ENCODE measurements around the gene DOK3.

DOK3 gene

DNA sequence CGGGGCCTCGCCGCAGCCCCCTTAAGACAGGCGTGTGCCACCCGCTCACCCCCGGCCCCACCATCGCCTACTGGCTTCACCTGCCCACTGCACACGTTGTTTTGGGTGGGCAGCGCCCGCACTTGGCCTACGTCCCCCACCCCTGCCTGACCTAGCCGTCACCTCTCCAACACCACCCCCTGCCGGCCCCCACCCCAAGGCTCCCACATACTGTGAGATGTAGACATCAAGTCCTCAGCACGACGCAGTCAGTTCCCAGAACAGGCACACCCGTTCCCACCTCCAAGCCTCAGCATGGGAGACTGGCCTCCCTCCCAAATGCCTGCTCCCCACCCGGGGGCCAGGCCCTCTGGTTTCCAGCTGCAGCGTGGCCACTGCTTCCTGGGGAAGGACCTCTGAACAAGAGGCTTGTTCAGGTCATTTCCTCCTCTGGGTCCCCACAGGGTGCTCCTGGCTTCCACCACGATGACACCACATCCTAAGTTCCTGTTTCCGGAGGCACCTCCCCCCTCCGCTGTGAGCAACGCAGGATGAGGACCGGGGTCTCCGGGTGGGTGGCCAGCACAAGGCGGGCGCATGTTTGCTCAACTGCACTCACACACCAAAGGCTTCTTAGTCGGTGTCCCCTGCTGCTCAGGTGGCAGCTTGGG, 47.5 kb downstream of the DOK3 start:
- peak in 1 of 2 donors; percentile 56 for DNase-seq

DNA sequence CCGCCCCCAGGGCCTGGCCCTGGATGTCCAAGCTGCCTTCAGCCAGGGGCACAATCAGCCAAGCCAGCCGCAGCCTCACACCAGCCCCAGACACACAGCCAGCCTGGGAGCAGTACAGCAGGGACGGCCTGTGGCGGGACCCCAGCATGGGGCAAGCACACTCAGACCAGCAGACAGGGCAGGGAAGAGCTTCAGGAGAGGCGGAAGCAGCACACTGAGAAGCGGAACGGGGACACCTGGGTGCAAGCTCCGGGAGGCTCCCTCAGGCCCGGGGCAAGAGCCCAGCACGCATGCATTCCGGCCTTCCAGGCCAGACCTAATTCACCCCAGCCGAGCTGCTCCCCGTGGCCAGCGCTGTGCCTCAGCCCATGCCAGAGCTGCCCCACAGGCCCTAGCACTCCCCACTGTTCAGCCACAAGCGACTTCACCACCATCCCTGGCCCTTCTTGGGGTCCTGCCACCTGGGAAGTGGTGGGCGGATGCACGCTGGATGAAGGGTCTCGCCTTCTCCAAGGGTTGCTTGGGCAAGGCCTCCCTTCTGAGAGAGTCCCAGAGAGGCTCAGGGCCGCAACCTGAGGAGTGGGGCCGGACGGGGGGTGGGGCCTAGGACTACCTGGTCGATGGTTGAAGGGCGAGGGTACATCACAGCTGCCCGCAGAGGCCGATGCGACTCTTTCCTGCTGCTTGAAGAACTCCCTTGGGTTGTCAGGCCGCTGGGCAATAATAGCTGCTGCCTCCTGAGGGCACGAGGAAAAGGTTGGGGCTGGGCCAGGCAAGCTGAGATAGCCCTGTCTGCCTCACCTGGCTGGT, 49.6 kb downstream of the DOK3 start:
- DNase-seq: no peak

- DNase-seq: no peak
Measured at GRCh38 chr5:177459357-177459756, 50.3 kb downstream of the DOK3 start.

DNA sequence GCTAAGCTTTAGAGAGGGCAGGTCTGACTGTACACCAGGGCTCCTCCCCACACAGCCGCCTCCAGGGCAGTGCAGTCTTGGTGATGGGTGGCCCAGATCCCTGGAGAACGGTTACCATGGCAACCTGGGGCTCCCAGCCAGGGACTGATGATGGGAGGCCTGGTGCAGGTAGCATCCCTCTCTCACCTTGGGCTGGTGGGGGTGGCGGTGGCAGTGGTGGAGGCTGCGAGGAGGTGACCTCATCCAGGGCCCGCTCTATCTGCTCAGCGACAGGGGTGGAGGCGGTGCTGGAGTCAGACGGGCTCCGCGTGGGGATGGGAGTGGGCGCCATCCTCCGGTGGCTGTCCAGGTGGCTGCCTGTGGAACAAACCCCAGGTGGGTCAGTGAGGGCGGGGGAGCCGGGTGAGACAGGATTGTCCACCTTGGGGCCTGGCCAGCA, 50.7 kb downstream of the DOK3 start:
- DNase-seq: no peak

DNA sequence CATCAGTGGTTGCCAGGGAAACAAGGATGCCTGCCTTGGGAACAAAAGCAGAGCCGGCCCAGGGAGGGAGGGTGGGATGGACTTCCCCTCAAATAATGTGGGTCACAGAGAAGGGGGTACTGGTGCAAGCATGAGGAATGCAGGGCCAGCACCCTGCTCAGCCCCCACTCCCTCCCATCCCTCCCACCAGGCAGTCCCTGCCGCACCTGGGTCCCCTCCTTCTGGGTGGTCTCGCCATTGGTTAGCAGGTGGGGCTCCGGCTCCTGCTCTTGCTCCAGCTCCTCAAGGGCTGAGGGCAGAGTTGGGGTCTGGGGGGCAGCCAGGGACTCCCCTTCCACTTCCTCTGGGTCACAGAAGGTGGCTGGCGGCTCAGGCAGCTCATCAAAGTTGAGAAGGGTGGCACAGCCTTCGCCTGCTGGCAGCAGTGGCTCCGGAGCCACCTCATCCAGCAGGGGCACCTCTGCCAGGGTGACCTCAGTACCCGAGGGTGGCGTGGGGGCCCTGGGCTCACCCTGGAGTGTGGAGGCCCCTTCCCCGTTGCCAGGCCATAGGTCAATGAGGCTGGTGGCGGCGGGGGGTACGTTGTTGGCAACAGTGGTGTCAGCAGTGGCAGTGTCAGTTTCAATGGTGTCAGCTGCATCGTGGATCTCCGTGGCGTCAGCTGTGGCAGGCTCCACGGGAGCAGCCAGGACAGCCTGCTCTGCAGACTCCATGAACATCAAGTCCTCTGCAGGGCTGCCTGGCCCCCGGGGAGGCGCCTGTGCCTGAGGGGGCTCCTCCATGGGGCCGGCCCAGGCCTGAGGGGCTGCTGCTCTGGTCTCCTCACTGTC, 51.6 kb downstream of the DOK3 start:
- no peak for DNase-seq

- peak; percentile 79 to 88 for DNase-seq
Measured at GRCh38 chr5:177456976-177457851, 52.4 kb downstream of the DOK3 start.

- no peak for DNase-seq
Measured at GRCh38 chr5:177456591-177456964, 53.0 kb downstream of the DOK3 start.

GRCh38 chr5:177455661-177456590, 53.7 kb downstream of the DOK3 start:
- DNase-seq: peak; percentile 92 to 93

- DNase-seq: peak; percentile 92 to 93
Measured at GRCh38 chr5:177455036-177455660, 54.5 kb downstream of the DOK3 start.

DNA sequence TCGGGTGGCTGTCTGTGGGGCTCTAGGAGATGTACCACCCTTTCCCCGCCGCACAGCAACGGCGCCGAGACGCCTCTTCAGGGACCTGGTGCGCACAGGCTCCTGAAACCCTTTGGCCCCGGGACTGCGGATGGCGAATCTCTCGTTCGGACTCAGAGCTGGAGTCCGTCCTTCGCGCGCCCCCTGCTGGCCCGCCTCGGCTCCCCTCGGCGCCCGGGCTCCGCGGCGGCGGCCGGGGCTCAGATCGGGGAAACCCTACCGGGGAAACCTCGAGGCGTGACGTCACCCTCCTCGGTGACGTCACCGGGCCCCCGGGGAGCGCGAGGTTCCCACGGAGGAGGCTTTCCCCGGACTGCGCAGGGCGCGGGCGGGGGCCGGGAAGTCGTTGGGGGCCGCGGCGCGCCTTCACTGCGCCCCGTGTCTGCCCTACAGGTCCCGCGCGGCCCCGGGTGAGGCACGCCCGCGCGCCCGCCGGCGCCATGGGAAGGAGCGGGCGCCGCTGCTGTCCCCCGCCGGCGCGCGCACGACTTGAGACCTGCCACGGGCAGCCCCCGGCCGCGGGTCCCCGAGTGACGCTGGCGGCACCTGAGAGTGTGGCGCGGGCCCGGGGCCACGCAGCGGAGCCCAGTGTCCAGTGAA, 55.1 kb downstream of the DOK3 start:
- peak; percentile 95 to 96 for DNase-seq

DNA sequence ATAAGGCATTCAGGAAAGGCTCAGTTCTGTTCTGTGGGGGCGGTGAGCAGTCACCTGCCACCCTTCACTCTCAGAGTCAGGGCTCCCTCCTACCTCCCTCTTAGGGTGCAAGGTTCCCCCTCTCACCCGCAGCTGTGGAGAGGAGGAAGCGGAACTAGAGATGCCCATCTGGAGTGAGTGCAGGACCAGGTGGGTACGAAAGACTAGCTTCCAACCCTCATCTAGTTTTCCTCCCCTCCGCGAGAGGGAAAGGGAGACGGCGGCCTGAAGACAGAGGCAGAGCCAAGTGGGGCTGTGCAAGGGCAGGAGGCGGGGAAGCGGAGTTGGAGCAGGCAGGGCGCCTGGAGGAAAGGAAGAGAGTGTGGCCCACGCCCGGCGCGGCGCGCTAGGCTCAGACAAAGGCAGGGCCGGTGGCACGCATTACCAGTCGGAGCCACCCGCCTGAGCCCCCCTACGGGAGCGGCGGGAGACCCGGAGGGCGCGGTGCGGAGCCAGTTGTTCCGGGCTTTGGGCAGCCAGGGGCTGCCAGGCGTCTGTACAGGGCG, 55.7 kb downstream of the DOK3 start:
- DNase-seq: peak in 1 of 2 donors; percentile 66

DNA sequence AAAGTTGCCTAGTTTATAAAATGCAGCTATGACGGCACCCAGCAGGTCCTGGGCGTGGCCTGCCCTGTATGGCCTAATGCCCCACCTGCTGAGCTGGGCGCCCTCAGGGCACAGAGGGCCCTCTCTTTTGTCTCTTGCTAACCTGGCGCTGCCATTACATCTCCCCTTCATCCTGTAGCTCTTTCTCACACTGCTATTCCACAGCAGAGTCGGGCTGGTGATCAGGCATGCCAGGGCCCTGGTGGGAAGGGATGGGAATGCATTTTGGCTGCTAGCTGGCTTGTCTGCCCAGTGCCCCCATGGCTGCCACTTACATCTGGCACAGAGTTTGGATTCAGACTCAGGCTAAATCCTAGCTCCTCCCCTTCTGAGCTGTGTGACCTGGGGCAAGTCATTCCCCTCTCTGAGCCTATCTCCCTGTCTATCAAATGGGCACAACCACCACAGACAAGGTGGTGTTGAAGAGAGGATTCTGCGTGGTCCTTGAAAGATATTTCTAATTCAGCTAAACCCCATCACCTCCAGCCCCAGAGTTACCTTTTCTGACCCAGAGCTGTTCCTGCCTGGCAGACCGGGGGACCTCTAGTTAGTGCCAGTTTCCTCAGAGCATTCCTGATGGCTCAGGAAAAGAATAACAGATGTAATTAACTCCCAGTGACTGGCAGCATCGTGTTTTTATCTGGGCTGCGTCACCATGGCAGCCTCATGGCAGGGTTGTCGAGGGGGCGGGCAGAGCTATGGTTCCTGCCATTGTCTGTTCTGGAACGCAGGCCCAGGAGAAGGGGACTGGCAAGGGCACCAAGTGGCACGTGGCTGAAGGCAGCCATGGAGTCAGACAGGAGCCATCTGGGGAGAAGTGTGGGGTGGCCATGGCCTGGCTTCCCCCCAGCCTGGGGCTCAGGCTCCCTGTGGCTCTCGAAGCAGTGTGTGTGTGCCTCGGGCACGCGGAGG, 56.7 kb downstream of the DOK3 start:
- DNase-seq: no peak

Measured in CD4-positive, alpha-beta T cell treated with Interleukin-4 for 1 hour (primary cell).